Forelimb muscle (tissue), 1 donor: ENCODE data around the gene SHANK3. TPM values are rescaled to one million over a fixed set of nuclear protein-coding genes. Genes with fewer than 3 reads are reported as not detected.
"Not testable (repeated sequence)": the region's sequence is repeated elsewhere in the genome, so short reads cannot be mapped to it uniquely, and the experiment has no call there.

ENCODE experiments used
- DNase-seq: peaks from one replicate; pipeline ENCODE4 v3.0.0-alpha.2; 2013; ENCODE audit warnings: low read depth
- polyA plus RNA-seq: library from polyadenylated mRNA; unstranded; fragments of 120-200 nt; gene quantifications from one replicate; pipeline ENCODE4 v1.2.1, GENCODE V29; 2013; ENCODE audit not compliant: insufficient read length

Gene SHANK3
- polyA plus RNA-seq, 1 donor, result 17.8 TPM

DNA sequence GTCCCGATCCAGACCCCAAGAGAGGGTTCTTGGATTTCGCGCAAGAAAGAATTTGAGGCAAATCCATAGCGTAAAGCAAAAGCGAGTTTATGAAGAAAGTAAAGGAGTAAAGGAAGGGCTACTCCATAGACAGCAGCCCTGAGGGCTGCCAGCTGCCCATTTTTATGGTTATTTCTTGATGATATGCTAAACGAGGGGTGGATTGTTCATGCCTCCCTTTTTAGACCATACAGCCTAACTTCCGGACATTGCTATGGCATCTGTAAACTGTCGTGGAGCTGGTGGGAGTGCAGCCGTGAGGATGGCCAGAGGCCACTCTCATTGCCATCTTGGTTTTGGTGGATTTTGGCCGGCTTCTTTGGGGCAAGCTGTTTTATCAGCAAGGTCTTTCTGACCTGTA is 19.4 kb upstream of the SHANK3 start:
- DNase-seq, result no peak

DNA sequence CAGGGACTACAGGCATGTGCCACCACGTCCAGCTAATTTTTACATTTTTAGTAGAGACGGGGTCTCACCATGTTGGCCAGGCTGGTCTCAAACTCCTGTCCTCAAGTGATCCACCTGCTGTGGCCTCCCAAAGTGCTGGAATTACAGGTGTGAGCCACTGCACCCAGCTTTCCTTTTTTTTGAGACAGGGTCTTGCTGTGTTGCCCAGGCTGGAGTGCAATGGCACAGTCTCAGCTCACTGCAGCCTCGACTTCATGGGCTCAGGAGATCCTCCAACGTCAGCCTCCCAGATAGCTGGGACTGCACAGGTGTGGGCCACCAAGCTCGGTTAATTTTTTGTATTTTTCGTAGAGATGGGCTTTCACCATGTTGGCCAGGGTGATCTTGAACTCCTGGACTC is 18.0 kb upstream of the SHANK3 start:
- not testable (repeated sequence) for DNase-seq

DNA sequence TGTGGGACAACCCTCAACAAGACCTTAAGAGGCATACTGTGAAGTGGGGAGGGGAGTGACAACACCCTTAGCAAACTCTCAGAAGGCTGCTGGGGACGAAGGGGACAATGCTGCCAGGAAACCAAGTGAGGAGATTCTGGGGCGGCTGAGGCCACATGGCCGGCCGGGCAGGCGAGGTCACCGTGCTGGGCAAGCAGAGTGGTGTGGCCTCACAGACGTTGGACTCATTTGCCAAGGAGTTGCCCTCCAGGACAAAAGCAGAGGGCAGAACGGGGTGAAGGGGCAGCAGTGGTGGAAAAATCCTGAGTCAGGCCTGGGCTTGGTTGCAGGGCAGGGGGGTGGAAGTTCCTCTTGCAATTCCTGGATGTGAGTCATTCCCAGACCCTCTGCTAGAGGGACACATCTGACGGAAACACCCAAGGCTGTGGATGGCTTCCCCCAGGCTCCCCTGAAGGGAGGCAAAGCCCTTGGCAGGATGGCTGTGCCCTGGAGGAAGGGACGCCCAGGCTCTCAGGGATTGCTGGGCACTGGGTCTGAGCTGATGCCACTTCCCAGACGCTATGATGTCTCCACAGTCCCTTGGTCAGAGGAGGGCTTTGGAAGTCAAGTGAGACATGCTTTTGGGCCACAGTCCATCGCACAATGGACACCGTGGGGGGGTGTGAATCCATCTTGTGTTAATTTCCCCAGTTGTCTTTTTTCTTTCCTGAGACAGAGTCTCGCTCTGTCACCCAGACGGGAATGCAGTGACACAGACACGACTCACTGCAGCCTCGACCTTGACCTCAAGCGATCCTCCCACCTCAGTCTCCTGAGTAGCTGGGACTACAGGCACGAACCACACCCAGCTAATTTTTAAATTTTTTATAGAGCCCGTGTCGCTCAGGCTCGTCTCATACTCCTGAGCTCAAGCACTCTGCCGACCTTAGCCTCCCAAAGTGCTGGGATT is 16.2 kb upstream of the SHANK3 start:
- no peak for DNase-seq

DNA sequence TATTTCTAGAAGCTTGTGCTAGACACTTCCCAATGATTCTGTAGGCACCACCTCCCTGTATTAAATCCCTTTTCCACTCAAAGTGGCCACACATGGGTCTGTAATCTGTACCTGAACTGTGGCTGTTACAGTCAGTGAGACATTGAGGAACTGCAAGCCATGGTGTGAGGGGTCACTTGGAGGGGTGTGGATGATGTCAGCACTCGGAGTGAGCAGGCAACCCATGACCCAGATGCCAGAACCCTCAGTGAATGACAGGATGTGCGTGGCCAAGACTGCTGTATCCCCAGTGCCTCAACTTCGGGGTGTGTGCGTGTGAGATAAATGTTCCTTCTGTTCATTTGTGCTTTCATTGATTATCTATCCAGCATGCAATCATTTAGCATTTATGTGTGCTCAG is 14.7 kb upstream of the SHANK3 start:
- DNase-seq, result no peak

DNA sequence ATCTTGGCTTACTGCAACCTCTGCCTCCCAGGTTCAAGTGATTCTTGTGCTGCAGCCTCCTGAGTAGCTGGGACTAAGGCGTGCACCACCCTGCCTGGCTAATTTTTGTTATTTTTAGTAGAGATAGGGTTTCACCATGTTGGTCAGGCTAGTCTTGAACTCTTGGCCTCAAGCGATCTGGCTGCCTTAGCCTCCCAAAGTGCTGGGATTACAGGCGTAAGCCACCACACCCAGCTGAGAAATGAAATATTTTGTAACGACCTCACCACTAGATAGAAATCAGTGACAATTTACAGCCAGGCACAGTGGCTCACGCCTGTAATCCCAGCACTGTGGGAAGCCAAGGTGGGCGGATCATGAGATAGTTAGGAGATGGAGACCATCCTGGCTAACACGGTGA is 12.9 kb upstream of the SHANK3 start:
- DNase-seq, result not testable (repeated sequence)

DNA sequence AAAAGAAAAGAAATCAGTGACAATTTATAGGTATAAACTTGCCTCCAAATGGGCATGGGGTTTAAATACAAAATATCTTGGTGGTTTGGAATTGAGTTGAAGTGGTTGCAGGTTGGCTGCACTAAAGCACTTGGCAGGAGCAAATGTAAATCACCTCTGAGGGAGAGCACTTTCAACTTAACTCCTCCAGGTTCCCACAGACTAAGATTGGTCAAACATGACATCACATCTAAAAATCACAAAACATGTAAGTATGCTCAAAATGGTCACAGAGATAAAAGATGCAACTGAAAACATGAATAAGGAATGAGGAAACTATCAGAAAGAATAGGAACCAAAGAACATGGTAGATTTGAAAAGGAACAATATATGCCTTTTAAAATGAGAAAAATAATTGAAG is 12.3 kb upstream of the SHANK3 start:
- DNase-seq, result no peak

DNA sequence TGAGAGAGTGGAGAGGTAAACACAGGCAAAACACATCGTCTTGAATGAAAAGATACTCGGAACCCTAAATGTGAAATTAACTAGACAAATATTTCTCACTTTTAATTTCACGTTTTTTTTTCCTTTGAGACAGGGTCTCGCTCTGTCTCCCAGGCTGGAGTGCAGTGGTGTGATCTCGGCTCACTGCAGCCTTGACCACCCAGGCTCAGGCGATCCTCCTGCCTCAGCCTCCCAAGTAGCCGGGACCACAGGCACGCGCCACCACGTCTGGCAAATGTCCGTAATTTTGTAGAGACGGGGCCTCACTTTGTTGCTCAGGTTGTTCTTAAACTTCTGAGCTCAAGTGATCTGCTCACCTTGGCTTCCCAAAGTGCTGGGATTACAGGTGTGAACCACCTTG is 7.4 kb upstream of the SHANK3 start:
- DNase-seq, result no peak

DNA sequence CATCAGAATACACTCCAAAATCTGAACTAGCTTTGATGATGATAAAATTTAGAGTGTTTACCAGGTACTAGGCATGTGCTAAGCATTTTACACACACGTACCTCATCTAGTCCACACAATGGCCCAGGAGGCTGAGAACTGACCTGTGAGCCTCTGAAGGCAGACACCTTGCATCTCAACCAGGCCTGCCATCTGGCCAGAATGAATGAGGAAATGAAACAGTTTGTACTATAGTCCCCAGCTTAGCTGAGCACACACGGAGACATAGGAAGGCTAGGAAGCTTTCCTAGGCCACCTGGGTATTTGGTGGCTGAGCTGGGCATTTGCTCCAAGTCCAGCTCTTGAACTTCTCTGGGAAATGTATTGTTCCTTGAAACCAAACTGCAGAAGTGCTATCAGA is 6.9 kb upstream of the SHANK3 start:
- DNase-seq, result no peak

DNA sequence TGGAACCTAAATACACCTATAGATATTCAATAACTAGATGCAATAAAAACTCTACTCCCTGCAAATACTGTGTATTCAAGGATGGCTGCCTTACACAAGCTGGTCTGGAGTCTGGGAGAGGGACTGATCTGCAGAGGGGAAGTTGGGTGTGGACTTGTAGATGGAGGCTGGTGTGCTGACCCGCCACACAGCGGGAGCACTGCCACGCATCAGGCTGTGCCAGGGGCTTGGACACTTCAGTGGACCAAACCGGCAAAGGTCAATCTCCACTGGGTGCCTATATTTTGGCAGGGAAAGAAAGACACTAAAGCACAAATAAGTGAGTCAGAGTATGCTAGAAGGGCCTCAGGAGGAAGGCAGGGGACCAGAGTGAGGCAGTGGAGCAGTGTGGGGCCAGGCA is 2.1 kb upstream of the SHANK3 start:
- DNase-seq, result no peak

DNA sequence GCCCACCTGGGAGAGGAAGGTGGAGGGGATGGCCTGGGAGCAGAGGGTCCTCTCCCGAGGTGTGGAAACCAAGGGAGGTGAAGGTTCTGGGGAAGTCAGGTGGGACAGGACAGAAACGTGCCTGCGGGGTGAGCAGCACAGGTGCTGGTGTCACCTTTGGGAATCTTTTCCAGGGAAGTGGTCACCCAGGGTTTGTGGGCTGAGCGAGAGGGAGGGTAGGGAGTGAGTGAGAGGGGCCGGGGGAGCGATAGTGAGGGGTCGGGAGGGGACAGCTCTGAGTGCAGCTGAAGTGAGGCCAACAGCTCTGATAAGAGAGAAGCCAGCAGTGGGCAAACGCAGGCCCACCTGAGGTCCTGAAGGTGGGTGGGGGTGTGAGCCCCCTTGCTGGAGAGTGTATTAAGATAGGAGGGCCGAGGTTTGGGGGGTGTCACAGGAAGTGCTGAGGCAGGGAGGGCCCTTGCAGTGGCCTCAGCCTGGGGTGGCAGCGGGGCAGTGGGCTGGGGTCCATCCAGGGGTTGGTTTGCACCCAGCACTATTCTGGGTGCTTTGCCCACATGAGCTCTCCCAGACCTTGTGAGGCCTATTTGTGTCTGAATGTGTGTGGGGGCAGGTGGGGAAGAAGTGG is 1.6 kb upstream of the SHANK3 start:
- DNase-seq, result no peak

DNA sequence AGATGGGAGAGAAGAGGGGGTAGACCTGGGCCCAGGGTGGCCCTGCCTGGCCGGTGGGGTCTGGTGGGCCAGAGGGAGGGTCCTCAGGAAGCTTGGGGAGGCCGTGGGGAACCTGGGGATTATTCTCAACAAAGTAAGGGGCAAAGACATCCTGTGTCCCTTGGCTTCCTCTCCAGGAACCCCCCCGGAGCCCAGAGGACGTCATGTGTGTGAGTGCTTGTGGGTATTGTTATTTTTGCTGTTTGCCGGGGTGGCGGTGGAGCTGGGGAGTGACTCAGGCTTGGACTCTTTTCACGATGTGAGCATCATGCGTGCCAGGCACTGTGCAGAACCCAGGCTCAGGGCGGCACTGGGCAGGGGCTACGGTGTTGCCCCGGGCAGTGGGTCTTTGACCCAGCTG is 982 bp upstream of the SHANK3 start:
- no peak for DNase-seq

DNA sequence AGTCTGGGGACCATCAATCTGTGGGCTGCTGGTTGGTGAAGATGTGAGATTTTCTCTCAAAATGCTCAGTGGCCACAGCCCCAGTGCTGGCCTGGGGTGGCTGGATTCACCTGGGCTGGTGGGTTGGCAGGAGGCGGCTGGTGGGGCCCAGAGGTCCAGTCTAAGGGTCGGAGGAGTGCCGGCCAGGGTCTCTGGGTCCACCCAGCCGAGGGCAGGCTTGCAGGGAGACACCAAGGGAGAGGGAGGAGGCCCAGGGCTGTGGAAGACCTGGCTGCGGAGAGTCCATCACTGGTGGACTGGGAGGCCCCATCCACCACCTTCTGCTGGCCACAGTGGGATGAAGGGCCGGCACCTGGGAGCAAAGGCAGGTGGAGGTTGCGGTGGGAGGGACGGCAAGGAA is 582 bp upstream of the SHANK3 start:
- DNase-seq, result no peak

DNA sequence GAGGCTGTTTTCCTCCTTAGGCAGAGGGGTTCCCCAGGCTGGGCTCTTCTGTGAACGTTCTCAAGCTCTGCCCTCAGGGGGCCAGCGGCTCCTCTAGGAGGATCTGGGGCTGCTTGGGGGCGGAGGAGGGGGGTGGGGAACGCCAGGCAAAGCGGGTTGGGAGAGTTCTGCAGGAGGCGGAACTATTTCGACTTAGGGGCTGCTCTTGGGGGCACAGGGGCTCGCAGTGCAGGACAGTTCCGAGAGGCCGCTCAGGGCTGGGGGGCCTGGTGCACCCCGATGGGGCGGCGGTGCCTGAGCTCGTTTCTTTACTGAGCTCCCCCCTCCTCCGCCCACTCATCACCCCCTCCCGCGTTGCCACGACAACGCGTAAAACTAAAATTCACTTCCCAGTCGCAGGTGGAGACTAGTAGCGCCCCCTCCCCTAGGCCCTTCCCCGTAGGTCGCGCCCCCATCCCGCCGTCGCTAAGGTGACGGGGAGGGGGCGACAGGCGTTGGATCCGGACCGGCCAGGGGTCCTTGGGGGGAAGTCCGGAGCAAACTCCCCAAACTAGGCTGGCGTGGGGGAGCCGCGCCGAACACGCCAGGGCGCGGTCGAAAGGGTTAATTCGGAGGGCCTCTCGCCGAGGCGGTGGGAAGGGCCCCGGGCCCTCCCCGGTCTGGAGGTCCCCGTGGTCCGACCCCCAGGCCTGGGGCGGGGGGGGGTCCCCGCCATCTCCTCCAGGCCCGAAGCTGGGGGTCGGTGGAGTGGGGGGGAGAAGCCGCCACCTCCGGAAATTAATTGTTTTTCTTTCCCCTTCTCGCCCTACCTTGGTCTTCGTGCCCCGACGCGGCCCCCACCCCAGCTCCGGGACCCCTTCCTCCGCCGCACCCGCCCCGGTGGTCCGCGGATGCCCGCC is 857 bp downstream of the SHANK3 start:
- DNase-seq, result no peak

DNA sequence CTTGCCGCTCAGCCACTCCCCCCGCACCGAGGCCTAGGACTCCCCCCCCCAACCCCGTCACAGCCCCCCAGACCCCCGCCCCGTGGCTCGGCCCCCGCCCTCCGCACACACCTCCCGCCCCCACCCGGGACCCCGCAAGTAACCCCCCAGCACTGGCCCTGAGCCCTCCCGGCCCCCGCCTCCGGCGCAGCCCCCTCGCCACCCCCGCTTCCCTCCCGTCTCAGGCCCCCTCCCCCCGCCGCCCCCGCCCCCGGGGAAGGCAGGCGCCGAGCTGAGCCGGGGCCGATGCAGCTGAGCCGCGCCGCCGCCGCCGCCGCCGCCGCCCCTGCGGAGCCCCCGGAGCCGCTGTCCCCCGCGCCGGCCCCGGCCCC is 1.5 kb downstream of the SHANK3 start:
- no peak for DNase-seq

DNA sequence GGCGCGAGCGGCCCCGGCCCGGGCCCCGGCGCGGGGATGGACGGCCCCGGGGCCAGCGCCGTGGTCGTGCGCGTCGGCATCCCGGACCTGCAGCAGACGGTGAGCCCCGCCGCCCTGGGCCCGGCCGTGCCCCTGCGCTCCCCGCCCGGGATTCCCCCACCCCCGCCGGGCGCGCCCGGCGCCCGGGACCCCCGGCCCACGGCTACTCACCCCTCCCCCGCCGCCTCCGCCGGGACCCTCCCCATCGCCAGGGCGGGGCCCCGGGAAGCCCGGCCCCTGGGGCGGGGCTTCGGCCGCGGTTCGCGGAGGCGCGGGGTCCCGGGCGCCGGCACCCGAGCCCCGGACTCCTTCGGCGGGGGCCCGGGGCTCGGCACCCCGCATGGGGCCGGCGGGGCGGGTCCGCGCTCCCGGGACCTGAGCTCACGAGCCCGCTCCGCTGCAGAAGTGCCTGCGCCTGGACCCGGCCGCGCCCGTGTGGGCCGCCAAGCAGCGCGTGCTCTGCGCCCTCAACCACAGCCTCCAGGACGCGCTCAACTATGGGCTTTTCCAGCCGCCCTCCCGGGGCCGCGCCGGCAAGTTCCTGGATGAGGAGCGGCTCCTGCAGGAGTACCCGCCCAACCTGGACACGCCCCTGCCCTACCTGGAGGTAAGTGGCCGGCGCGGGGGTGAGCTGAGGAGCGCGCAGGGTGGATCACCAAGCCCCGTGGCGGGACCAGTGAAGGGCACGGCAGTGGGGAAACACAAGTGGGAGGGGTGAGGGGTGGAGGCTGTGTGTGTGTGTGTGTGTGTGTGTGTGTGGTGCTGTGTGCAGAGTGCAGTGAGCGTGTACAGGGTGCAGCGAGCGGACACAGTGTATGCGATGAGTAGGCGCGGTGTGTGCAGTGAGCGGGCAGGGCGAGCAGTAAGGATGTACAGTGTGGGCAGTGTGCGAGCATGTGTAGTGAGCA is 2.3 kb downstream of the SHANK3 start:
- DNase-seq, result no peak

DNA sequence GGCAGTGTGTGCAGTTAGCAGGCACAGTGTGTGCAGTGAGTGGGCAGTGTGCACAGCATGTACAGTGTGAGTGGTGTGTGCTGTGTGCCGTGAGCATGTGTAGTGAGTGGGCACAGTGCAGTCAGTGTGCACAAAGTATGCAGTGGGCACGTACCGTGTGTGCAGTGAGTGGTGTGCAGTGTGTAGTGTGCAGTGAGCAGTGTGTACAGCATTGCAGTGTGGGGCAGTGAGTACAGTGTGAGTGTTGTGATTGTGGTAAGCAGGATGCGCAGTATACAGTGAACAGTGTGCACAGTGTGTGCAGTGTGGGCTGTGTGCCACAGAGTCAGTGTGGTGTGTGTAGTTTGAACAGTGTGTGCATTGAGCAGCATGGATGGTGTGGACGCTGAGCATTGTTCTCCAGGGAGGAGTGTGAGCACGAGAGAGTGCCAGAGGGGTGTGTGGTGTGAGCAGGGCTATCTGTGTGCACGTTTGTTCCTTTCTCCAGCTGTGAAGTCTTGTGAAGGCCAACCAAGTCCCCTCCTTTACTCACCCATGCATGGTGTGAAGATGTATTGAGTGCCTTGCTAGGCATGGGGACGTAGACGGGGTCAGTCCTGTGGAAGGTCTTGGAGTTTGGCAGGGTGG is 3.0 kb downstream of the SHANK3 start:
- DNase-seq, result no peak

DNA sequence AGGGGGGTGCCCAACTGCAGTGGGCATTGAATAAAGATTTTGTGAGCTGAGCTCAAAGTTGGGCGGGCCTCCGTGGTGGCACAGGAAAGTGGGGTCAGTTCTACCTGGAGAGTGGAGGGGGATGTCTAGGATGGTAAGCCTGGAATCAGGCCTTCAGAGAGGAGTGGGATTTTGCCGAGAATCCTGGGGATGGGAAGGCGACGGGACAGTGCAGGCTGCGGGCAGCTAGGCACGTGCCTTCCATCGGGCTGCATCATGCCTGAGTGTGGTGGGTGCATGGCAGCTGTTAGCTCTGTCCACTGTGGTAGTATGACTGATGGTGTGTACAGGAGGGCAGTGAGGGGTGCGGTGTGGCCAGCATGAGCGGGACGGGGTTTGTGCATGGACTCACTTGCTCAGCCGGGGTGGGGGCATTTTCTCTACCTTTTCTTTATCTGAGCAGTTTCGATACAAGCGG is 3.6 kb downstream of the SHANK3 start:
- no peak for DNase-seq

DNA sequence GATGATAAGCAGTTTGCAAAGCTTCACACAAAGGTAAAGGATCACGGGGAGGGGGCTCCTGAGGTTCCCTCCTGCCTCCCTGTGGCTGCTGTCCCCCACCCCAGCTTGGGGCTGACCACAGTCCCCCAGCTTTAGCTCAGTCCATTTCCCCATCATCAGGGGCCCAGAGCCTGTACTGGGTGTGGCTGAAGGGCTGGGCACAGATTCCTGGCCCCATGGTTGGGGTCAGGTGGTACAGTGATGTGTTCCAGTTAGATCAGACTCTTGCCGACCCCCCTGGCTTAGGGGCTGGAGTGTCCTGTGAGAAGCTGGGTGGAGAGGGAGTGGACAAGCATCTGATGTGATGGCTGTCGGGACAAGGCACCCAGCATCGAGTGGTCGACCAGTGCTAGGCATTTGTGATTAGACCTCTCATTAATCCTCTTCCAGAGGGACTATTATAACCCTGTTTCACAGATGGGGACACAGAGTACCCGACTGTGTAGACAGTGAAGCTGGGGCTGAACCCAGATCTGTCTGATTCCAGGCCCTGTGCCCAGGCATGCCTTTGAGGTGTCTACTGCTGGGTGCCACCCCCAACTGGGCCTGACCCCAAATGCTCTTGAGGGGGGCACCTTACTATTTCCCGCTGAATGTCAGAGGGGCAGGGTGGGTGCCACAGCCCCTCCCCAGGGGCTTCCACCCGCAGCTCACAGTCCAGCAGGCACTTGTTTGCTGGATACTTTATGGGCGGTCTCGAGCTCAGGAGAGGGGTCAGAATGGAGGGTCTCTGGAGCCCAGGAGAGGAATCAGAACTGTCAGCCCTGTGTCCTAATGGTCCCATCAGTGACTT is 4.3 kb downstream of the SHANK3 start:
- no peak for DNase-seq

DNA sequence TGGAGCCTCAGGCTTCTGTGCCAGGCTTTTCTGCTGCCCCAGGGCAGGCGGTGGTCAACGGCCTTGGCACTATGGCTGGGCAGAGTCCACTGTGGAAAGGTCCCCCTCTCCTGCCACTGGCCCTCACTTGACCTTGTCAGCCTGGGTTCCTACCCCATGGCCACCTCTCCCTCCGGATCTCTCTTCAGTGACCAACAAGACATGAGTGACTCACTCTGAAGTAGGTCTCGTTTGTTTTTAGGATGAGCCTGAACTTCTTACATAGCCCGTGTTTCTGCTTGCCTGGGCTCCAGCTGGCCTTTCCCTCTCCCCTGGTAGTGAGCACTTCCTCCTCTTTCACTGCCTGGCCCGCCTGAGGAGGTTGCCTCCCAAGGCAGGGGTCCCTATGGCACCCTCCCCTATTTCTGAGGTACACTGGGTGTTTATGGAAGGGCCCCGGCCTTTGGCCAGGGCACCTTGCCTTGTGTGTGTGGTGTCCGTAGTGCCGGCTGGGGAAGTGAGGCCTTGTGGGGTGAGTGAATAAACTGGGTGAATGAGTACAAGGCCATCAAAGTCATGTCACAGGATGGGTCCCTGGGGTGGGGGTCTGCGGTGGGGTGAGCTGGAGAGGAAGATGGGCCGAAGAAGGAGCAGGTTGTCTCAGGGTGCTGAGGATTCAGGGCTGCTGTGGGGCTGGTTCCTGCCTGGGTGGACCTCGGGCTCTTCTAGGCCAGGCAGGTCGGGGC is 5.0 kb downstream of the SHANK3 start:
- DNase-seq, result no peak
